ENCODE measurements around the gene SSNA1.

- TF ChIP-seq CTCF (IDR thresholded peaks at IDR 0.05; ENCODE audit: insufficient read depth, low read depth, low read length) (no peak), EZH2 (IDR thresholded peaks at IDR 0.05; ENCODE audit: insufficient read depth, low read length) (no peak)
These were observed 5.3 kb downstream of the SSNA1 start for GRCh38 chr9:137193771-137194170.
